ENCODE data around the gene CERS6.

The CERS6 gene

DNA sequence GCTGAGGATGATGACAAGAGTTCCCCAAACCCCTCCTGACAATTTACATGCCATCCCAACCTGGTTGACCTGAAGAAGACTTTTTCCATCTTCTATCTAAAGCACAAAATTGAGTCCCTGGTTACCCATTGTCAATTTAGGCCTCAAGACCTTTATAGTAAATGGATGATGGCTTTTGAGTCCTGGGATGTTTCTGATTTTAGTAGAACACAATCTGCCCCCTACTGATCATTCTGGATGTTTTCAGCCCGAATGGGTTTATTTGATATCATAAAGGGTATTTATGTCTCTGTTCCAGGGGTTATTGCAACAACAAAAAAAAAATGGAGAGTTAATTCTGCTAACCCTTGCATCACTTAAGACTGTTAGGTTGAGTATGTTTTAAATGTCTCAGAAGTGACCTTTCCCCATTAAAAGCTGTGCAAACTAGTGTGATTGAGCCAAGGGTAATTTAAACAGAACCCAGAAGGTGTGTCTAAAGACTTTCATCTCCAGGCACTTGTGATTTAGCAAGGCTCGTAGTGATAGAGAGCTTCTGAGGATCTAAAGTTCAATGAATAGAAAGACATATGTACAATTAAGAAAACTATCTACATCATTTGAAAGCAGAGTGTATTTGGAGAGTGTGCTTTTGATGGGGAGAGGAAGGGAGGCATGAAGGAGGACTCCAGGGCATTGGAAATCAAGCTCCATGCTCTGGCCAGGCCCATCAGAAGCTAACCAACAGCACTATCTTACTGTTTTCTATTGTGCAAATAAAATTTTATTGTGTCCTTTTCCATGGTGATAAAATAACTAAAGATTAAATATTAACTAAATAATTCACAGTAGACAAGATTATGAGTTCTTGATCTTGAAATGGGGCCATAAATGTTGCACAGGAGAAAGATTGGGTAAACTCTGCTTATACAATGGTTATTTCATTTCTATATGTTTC, 249.7 kb downstream of the CERS6 start:
- TF ChIP-seq Cebpa-rat (IDR thresholded peaks at IDR 0.05) = no peak
- Histone ChIP-seq H3K27ac (no peak overlapping the region), H3K9ac (no peak overlapping the region), H3K4me1 (peaks cover 6% of the 10 kb centered on the region), H3K9me3 (no peaks in the 10 kb centered on the region), H4K20me1 (no peaks in the 10 kb centered on the region), H3K4me2 (no peak overlapping the region), H3K4me3 (no peak overlapping the region), H3K27me3 (no peaks in the 10 kb centered on the region), H3K36me3 (peaks cover 16% of the 10 kb centered on the region)

DNA sequence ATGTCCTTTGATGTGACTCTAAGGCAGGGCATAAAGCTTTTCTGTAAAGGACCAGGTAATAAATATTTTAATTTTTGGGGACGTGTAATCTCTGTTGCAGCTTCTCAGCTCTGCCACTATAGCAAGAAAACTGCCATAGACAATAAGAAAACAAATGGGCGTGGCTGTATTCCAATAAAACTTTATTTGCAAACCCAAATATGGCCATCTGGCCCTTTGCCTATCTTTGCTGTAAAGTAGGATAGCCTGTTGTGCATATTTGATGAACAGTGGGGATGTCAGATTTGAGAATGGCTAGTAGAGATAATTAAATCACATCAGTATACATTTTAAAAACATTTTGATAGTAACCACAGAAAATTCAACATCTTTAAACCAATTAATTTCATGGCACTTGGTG, 250.7 kb downstream of the CERS6 start:
- Histone ChIP-seq H3K36me3 (peaks cover 14% of the 10 kb centered on the region), H3K4me1 (peaks cover 16% of the 10 kb centered on the region), H3K9ac (no peak overlapping the region), H4K20me1 (no peaks in the 10 kb centered on the region), H3K9me3 (no peaks in the 10 kb centered on the region), H3K27me3 (no peaks in the 10 kb centered on the region), H3K27ac (no peak overlapping the region), H3K4me2 (no peak overlapping the region), H3K4me3 (no peak overlapping the region)
- TF ChIP-seq Cebpa-rat (IDR thresholded peaks at IDR 0.05) = no peak

GRCh38 chr2:168708080-168708479, 252.0 kb downstream of the CERS6 start:
- H3K36me3 ChIP-seq = peaks cover 14% of the 10 kb centered on the region
- H3K27me3 ChIP-seq = no peaks in the 10 kb centered on the region
- no peak overlapping the region for H3K4me2 ChIP-seq
- H3K9me3 ChIP-seq = no peaks in the 10 kb centered on the region
- no peaks in the 10 kb centered on the region for H4K20me1 ChIP-seq
- H3K27ac ChIP-seq = no peak overlapping the region
- TF ChIP-seq Cebpa-rat (IDR thresholded peaks at IDR 0.05) = no peak
- H3K4me3 ChIP-seq = no peak overlapping the region
- no peak overlapping the region for H3K9ac ChIP-seq
- peaks cover 28% of the 10 kb centered on the region for H3K4me1 ChIP-seq

GRCh38 chr2:168710754-168711467, 254.8 kb downstream of the CERS6 start:
- Histone ChIP-seq H3K4me3 (no peak overlapping the region), H3K9ac (no peak overlapping the region), H3K27ac (no peak overlapping the region), H4K20me1 (no peaks in the 10 kb centered on the region), H3K27me3 (no peaks in the 10 kb centered on the region), H3K36me3 (peaks cover 11% of the 10 kb centered on the region), H3K4me1 (peaks cover 30% of the 10 kb centered on the region), H3K4me2 (peak overlapping the region; percentile 62), H3K9me3 (no peaks in the 10 kb centered on the region)
- no peak for TF ChIP-seq Cebpa-rat (IDR thresholded peaks at IDR 0.05)

- Histone ChIP-seq H3K27ac (no peak overlapping the region), H3K9me3 (no peaks in the 10 kb centered on the region), H3K27me3 (no peaks in the 10 kb centered on the region), H4K20me1 (no peaks in the 10 kb centered on the region), H3K9ac (no peak overlapping the region), H3K4me1 (peaks cover 30% of the 10 kb centered on the region), H3K4me2 (peak overlapping the region; percentile 62), H3K4me3 (no peak overlapping the region), H3K36me3 (peaks cover 11% of the 10 kb centered on the region)
- no peak for TF ChIP-seq Cebpa-rat (IDR thresholded peaks at IDR 0.05)
These were observed 256.0 kb downstream of the CERS6 start for GRCh38 chr2:168712053-168712452.

- no peak overlapping the region for H3K4me3 ChIP-seq
- no peaks in the 10 kb centered on the region for H3K27me3 ChIP-seq
- no peaks in the 10 kb centered on the region for H4K20me1 ChIP-seq
- peak overlapping the region; percentile 51; the same call in 1 of the 2 replicates for H3K4me2 ChIP-seq
- peaks cover 18% of the 10 kb centered on the region for H3K36me3 ChIP-seq
- H3K9me3 ChIP-seq = no peaks in the 10 kb centered on the region
- no peak overlapping the region for H3K9ac ChIP-seq
- H3K4me1 ChIP-seq = peaks cover 30% of the 10 kb centered on the region
- TF ChIP-seq Cebpa-rat (IDR thresholded peaks at IDR 0.05) = no peak
- no peak overlapping the region for H3K27ac ChIP-seq
These were observed 257.3 kb downstream of the CERS6 start for GRCh38 chr2:168713325-168713724.

DNA sequence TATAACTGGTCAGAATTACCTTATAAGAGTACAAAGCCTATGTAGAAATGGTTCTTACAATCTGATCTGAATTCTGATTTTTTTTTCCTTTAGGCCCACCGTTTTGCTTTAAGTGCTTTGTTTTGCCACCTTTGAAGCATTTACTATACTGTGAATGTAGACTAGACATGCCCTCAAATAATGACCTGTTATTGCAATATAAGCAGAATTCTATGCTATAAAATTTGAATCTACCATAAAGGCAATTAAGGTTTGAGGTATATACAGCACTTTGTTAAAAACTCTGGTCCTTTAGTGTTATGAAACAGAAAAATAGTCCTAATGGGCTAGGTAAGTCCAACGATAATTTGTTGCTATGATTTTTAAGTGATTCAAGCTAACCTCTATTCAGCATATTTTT, 259.8 kb downstream of the CERS6 start:
- H3K9ac ChIP-seq = no peak overlapping the region
- H3K4me2 ChIP-seq = no peak overlapping the region
- peaks cover 24% of the 10 kb centered on the region for H3K4me1 ChIP-seq
- no peak overlapping the region for H3K4me3 ChIP-seq
- H3K27me3 ChIP-seq = no peaks in the 10 kb centered on the region
- H3K36me3 ChIP-seq = peaks cover 43% of the 10 kb centered on the region
- TF ChIP-seq Cebpa-rat (IDR thresholded peaks at IDR 0.05) = no peak
- H3K27ac ChIP-seq = no peak overlapping the region
- 0 out of 2 replicates have a peak, but pooled peaks cover 9% of the 10 kb centered on the region for H3K9me3 ChIP-seq
- no peaks in the 10 kb centered on the region for H4K20me1 ChIP-seq

DNA sequence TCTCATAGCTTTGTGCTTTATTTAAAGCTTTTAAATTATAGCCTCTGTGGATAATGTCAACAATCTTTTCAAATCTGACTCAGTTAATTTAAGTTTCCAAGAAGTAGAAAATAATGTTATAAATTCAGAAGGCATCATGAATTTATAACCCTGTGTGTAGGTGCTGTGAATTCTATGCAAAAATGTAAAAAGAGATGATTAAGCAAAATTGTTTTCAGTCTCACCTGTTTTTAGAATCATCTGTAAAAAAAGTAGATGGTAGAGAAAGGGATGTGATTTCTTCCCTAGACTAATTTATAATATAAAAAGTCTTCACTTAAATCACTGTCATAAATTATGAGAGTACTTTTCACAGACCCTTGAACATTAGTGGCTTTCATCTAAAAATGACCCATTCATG, 260.8 kb downstream of the CERS6 start:
- Histone ChIP-seq H3K4me1 (peaks cover 14% of the 10 kb centered on the region), H3K4me2 (no peak overlapping the region), H3K9me3 (0 out of 2 replicates have a peak, but pooled peaks cover 10% of the 10 kb centered on the region), H3K4me3 (no peak overlapping the region), H4K20me1 (no peaks in the 10 kb centered on the region), H3K9ac (no peak overlapping the region), H3K36me3 (peaks cover 53% of the 10 kb centered on the region), H3K27ac (no peak overlapping the region), H3K27me3 (no peaks in the 10 kb centered on the region)
- TF ChIP-seq Cebpa-rat (IDR thresholded peaks at IDR 0.05) = no peak

DNA sequence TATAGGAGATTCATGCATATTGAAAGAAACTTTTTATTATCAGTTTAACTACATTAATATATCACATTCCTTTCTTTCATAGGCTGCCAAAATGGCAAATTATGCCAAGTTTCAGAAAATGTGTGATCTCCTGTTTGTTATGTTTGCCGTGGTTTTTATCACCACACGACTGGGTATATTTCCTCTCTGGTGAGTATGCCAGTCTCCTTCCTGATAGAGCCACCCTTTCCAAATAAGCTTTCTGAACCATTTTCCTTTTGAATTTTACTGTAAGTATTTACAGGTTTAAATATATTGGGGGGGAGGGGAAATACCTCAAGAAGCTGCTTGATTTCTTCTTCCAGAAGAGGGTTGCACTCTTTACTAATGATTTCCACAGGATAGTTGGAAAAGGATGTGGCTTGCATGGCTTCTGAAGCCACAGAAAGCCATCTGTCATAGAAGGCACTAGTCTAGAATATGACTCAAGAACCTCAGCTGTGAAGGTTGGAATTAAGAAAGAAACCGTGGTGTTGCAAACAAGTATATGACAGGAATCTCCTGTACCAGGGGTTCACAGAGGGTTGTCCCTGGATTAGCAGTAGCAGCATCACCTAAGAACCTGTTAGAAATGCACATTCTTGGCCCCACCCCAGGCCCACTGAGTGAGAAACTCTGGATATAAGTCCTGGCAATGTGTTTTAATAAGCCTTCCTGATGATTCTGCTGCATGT, 261.9 kb downstream of the CERS6 start:
- H3K4me3 ChIP-seq = no peak overlapping the region
- H3K4me1 ChIP-seq = peaks cover 3% of the 10 kb centered on the region
- H3K27me3 ChIP-seq = no peaks in the 10 kb centered on the region
- H3K4me2 ChIP-seq = no peak overlapping the region
- no peaks in the 10 kb centered on the region for H4K20me1 ChIP-seq
- peaks cover 62% of the 10 kb centered on the region for H3K36me3 ChIP-seq
- no peak overlapping the region for H3K9ac ChIP-seq
- TF ChIP-seq Cebpa-rat (IDR thresholded peaks at IDR 0.05) = no peak
- H3K9me3 ChIP-seq = 0 out of 2 replicates have a peak, but pooled peaks cover 12% of the 10 kb centered on the region
- no peak overlapping the region for H3K27ac ChIP-seq
